HCT116 (cell line): ENCODE results near the gene IGF2. TPM values are rescaled to one million over a fixed set of nuclear protein-coding genes. Genes with fewer than 3 reads are reported as not detected.
A peak's percentile ranks its signal among the peaks of the same experiment; 100 is the strongest.

Experiments
- ATAC-seq: fragments of 200-7000 bp; cut with Tn5 transposase; 2 replicates; pipeline ENCODE4 v1.9.1; 2020; ENCODE audit warnings: mild to moderate bottlenecking, moderate library complexity
- BruUV-seq: library from RNA; stranded (reverse); fragments of 400-500 nt; replicated peaks from 2 replicates; lab custom pipeline; 2021; lab: Mats Ljungman, UMichigan
- CTCF ChIA-PET: fragments of 300-600 bp; sonication (Branson Sonifier 250); formaldehyde crosslinking; loops from one replicate; lab custom pipeline; 2021; ENCODE audit warnings: antibody characterized with exemption; lab: Charles Lee
- POLR2A ChIA-PET: fragments of 300-600, 350-600 bp; sonication (Branson Sonifier 250); formaldehyde crosslinking; loops from one replicate; lab custom pipeline; 2021; ENCODE audit warnings: antibody characterized with exemption; lab: Charles Lee
- RAD21 ChIA-PET, 2 experiments: fragments of 300-600 bp; sonication (Branson Sonifier 250); formaldehyde crosslinking; loops; one replicate each; lab custom pipeline; 2023; ENCODE audit warnings: low total read pairs in 2 of 2; ENCODE audit not compliant: uncharacterized antibody in 2 of 2, unreplicated experiment in 2 of 2, low non-redundant PET in 1 of 2; lab: Charles Lee
- DNase-seq: peaks from one replicate; pipeline ENCODE4 v3.0.0-alpha.2; 2010; ENCODE audit warnings: low read depth, low spot score
- H2AFZ ChIP-seq: fragments of 200-600 bp; shearing (Covaris generic), sonication (generic); 2 replicates; pipeline ENCODE4 v1.6.1; 2017; ENCODE audit warnings: low read depth, mixed run types, mixed read lengths, antibody characterized with exemption, low read length; ENCODE audit not compliant: poor library complexity, severe bottlenecking
- H3K27ac ChIP-seq: 2 replicates; pipeline ENCODE4 v1.5.1; 2012; ENCODE audit warnings: low read depth, low read length
- H3K27me3 ChIP-seq: fragments of 200-600 bp; sonication (generic); 2 replicates; pipeline ENCODE4 v1.6.1; 2016; ENCODE audit warnings: mixed run types, low read length, mixed read lengths; ENCODE audit not compliant: insufficient read depth
- H3K36me3 ChIP-seq, 2 experiments: fragments of 200-500 bp in 1 of 2; fragments of 200-600 bp in 1 of 2; sonication (Bioruptor generic) in 1 of 2; sonication (generic) in 1 of 2; 2 replicates each; pipeline versions ENCODE4 v1.5.1 to v1.6.1; 2014 to 2016; ENCODE audit warnings: low read length in 2 of 2, inconsistent platforms in 1 of 2, mixed read lengths in 1 of 2, mixed run types in 1 of 2; ENCODE audit not compliant: insufficient read depth in 2 of 2, control insufficient read depth in 1 of 2
- H3K4me1 ChIP-seq, 2 experiments: fragments of 200-600 bp in 1 of 2; sonication (generic) in 1 of 2; 2 replicates each; pipeline versions ENCODE4 v1.5.1 to v1.6.1; 2012 to 2017; ENCODE audit warnings: low read length in 2 of 2, inconsistent platforms in 1 of 2, mild to moderate bottlenecking in 1 of 2, mixed read lengths in 1 of 2, mixed run types in 1 of 2, moderate library complexity in 1 of 2; ENCODE audit not compliant: insufficient read depth in 2 of 2, control insufficient read depth in 1 of 2
- H3K4me2 ChIP-seq: fragments of 200-600 bp; sonication (generic); 2 replicates; pipeline ENCODE4 v1.6.1; 2017; ENCODE audit warnings: mixed run types, low read length, mixed read lengths
- H3K4me3 ChIP-seq, 2 experiments: fragments of 200-600 bp in 1 of 2; sonication (generic) in 1 of 2; replicated peaks in 1 of 2; 2 replicates each; pipeline ENCODE4 v1.5.1; 2011 to 2016; ENCODE audit warnings: low read length in 2 of 2, control low read depth in 1 of 2, low read depth in 1 of 2, mild to moderate bottlenecking in 1 of 2, mixed read lengths in 1 of 2, mixed run types in 1 of 2
- H3K79me2 ChIP-seq: fragments of 200-600 bp; sonication (generic); 2 replicates; pipeline ENCODE4 v1.6.1; 2017; ENCODE audit warnings: mild to moderate bottlenecking, mixed run types, low read length, moderate library complexity, mixed read lengths; ENCODE audit not compliant: insufficient read depth
- H3K9ac ChIP-seq: fragments of 200-600 bp; sonication (generic); 2 replicates; pipeline ENCODE4 v1.6.1; 2016; ENCODE audit warnings: low read length, mixed read lengths
- H3K9me2 ChIP-seq: fragments of 200-600 bp; sonication (generic), shearing (Covaris generic); 2 replicates; pipeline ENCODE4 v1.6.1; 2017; ENCODE audit warnings: mixed run types, mild to moderate bottlenecking, moderate library complexity; ENCODE audit not compliant: insufficient read depth
- H3K9me3 ChIP-seq, 2 experiments: fragments of 200-500 bp in 1 of 2; fragments of 200-600 bp in 1 of 2; sonication (Bioruptor generic) in 1 of 2; sonication (generic) in 1 of 2; 2 replicates each; pipeline ENCODE4 v1.6.1; 2014 to 2017; ENCODE audit warnings: low read length in 2 of 2, mixed read lengths in 2 of 2, inconsistent platforms in 1 of 2, low read depth in 1 of 2, mild to moderate bottlenecking in 1 of 2, mixed run types in 1 of 2, moderate library complexity in 1 of 2; ENCODE audit not compliant: control insufficient read depth in 1 of 2, insufficient read depth in 1 of 2
- H4K20me1 ChIP-seq: fragments of 200-600 bp; sonication (generic), shearing (Covaris generic); 2 replicates; pipeline ENCODE4 v1.6.1; 2017; ENCODE audit warnings: mixed run types, mild to moderate bottlenecking, moderate library complexity; ENCODE audit not compliant: insufficient read depth
- CBX3 ChIP-seq: IDR thresholded peaks from 2 replicates; pipeline ENCODE4 v1.6.1; 2012; ENCODE audit warnings: low read depth
- CEBPB ChIP-seq: IDR thresholded peaks from 2 replicates; pipeline ENCODE4 v1.6.1; 2012; ENCODE audit warnings: low read depth
- EZH2phosphoT487 ChIP-seq: fragments of 200-600 bp; IDR thresholded peaks from 2 replicates; pipeline ENCODE4 v1.6.1; 2018; ENCODE audit warnings: antibody characterized with exemption, borderline replicate concordance
- FOSL1 ChIP-seq: IDR thresholded peaks from 2 replicates; pipeline ENCODE4 v1.6.1; 2012; ENCODE audit warnings: low read depth
- POLR2A ChIP-seq: IDR thresholded peaks from 2 replicates; pipeline ENCODE4 v1.7.0; 2011; ENCODE audit warnings: borderline replicate concordance; ENCODE audit not compliant: insufficient read depth, insufficient read length; ENCODE audit errors: extremely low read depth
- YY1 ChIP-seq: IDR thresholded peaks from 2 replicates; pipeline ENCODE4 v1.6.1; 2011; ENCODE audit warnings: low read length, low read depth, moderate library complexity, mild to moderate bottlenecking; ENCODE audit not compliant: insufficient replicate concordance; ENCODE audit errors: extremely low read depth
- ZFX ChIP-seq: fragments of 450-650 bp; IDR thresholded peaks from 2 replicates; pipeline ENCODE4 v1.6.1; 2017
- ZNF274 ChIP-seq: fragments of 200-500 bp; sonication (Bioruptor generic); IDR thresholded peaks from 2 replicates; pipeline ENCODE4 v1.6.1; 2014; ENCODE audit warnings: mild to moderate bottlenecking, low read depth, low read length, inconsistent platforms
- intact Hi-C: fragments of 100-400 bp; cut with micrococcal nuclease; formaldehyde crosslinking; loops from 2 replicates; pipeline ENCODE4 v1.10.0; 2022
- total RNA-seq: library from RNA; stranded (reverse); gene quantifications from one replicate; pipeline ENCODE4 v1.2.1, GENCODE V29; 2021; ENCODE audit not compliant: unreplicated experiment
- TF ChIP-seq, protein P1 (sequence below): IDR thresholded peaks from 2 replicates; pipeline ENCODE4 v1.6.1; 2012
- TF ChIP-seq, protein P2 (sequence below): IDR thresholded peaks from 2 replicates; pipeline ENCODE4 v1.6.1; 2012; ENCODE audit warnings: low read depth
- TF ChIP-seq, protein P3 (sequence below): IDR thresholded peaks from 2 replicates; pipeline ENCODE4 v1.6.1; 2011; ENCODE audit warnings: mild to moderate bottlenecking, low read length, moderate library complexity; ENCODE audit not compliant: insufficient replicate concordance; ENCODE audit errors: extremely low read depth

The IGF2 gene
- total RNA-seq, 1 experiment from 2014 or later = 17.9 TPM

DNA sequence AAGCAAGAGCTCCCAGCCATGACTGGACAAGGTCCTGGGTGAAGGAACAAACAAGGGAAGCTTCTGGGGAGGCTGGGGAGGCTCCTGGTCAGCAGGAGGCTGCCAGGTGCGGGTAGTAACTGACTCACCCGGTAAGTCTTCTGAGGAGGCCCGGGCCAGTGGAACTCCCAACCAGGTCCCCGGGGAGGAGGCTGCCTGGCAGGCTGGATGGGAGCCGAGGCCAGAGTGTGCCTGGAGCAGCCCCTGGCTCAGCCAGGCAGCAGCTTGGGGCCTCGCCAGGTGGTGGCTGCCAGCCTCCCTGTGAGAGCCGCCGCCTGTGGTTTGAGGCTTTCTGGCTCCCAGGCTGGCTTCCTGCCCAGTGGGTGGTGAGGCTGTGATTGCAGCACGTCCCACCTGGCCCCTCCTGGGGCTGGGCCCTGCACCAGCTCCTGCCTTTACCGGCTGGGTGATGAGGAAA, 46.2 kb downstream of the IGF2 start:
- TF ChIP-seq ZFX (no peak), CEBPB (no peak), POLR2A (no peak), EZH2phosphoT487 (no peak), YY1 (no peak), ZNF274 (no peak), CBX3 (no peak), FOSL1 (no peak)
- TF ChIP-seq, protein P1, sequence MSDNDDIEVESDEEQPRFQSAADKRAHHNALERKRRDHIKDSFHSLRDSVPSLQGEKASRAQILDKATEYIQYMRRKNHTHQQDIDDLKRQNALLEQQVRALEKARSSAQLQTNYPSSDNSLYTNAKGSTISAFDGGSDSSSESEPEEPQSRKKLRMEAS = no peak
- TF ChIP-seq, protein P2, sequence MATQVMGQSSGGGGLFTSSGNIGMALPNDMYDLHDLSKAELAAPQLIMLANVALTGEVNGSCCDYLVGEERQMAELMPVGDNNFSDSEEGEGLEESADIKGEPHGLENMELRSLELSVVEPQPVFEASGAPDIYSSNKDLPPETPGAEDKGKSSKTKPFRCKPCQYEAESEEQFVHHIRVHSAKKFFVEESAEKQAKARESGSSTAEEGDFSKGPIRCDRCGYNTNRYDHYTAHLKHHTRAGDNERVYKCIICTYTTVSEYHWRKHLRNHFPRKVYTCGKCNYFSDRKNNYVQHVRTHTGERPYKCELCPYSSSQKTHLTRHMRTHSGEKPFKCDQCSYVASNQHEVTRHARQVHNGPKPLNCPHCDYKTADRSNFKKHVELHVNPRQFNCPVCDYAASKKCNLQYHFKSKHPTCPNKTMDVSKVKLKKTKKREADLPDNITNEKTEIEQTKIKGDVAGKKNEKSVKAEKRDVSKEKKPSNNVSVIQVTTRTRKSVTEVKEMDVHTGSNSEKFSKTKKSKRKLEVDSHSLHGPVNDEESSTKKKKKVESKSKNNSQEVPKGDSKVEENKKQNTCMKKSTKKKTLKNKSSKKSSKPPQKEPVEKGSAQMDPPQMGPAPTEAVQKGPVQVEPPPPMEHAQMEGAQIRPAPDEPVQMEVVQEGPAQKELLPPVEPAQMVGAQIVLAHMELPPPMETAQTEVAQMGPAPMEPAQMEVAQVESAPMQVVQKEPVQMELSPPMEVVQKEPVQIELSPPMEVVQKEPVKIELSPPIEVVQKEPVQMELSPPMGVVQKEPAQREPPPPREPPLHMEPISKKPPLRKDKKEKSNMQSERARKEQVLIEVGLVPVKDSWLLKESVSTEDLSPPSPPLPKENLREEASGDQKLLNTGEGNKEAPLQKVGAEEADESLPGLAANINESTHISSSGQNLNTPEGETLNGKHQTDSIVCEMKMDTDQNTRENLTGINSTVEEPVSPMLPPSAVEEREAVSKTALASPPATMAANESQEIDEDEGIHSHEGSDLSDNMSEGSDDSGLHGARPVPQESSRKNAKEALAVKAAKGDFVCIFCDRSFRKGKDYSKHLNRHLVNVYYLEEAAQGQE = no peak
- TF ChIP-seq, protein P3, sequence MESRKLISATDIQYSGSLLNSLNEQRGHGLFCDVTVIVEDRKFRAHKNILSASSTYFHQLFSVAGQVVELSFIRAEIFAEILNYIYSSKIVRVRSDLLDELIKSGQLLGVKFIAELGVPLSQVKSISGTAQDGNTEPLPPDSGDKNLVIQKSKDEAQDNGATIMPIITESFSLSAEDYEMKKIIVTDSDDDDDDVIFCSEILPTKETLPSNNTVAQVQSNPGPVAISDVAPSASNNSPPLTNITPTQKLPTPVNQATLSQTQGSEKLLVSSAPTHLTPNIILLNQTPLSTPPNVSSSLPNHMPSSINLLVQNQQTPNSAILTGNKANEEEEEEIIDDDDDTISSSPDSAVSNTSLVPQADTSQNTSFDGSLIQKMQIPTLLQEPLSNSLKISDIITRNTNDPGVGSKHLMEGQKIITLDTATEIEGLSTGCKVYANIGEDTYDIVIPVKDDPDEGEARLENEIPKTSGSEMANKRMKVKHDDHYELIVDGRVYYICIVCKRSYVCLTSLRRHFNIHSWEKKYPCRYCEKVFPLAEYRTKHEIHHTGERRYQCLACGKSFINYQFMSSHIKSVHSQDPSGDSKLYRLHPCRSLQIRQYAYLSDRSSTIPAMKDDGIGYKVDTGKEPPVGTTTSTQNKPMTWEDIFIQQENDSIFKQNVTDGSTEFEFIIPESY = no peak
- TF ChIP-seq, all 23 proteins: peak for 0
- H3K27me3 ChIP-seq = no peaks in the 10 kb centered on the region
- POLR2A ChIA-PET = no interaction called here

More for the DNA sequence above, 46.2 kb downstream of the IGF2 start:
- BruUV-seq = no TSS peak
- Histone ChIP-seq H3K79me2 (no peaks in the 10 kb centered on the region), H3K9me3 (no peaks in the 10 kb centered on the region), H4K20me1 (no peaks in the 10 kb centered on the region), H3K36me3 (no peaks in the 10 kb centered on the region), H3K27ac (no peak overlapping the region), H3K9ac (no peak overlapping the region), H3K4me3 (no peak overlapping the region), H3K4me1 (peaks cover 4 to 19% of the 10 kb centered on the region in 2 experiments; a peak in 2 of 4 replicates), H3K4me2 (0 out of 2 replicates have a peak overlapping the region, but pooled peaks have one; percentile 3), H3K9me2 (no peaks in the 10 kb centered on the region), H2AFZ (no peak overlapping the region)
- 0 out of 2 replicates have a peak, but pooled peaks have one; percentile 11 for ATAC-seq
- intact Hi-C loops = no loop called here
- DNase-seq = no peak
- ChIA-PET CTCF (no interaction called here), RAD21 (no interaction called here)
